ENCODE data around the gene CNPY2. TPM values are rescaled to one million over a fixed set of nuclear protein-coding genes. Genes with fewer than 3 reads are reported as not detected.

CNPY2 gene
- total and polyA plus RNA-seq, 2 of the 13 experiments (the other 11 are each of a cell fraction or from before 2014, with no cell fraction given) = 285 to 356 TPM

DNA sequence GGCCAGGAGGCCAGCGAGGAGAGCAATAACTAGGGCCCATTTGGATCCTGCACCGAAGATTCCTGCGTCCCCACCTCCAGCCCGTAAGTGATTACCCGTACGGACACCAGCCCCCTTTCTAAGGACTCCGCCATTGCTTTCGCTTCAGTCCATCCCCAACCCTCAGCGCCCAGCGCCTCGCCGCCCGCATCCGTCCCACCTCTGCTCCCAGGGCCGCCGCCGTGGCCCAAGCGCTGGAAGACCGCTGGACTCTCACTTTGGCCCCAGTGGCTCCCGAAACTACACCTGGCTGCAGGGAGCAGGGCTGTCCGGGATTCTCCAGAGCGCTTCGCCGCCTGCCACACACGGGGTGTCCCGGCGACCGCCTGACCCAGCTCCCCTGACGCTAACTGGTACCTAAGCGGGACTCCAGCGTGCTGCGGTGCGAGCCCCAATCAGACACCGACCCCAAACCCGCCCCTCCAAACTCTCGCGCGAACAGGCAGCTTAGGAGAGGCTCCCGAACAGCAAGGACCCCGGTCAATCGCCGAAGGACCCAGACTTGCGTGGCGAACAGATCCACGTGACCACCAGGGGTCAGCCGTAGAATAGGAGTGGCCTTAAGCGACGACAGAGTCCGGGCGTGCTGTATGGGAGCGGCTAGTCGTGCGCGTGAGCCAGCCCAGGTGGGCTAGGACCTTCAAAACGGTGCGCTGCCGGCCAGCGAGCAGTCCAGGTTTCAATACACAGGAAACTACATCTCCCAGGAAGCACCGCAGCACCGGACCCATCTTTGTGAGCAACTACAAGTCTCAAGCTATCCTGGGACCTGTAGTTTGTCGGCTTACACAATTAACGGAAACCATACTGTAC, at the start of gene CNPY2 (continued):
- TF ChIP-seq, protein P1, sequence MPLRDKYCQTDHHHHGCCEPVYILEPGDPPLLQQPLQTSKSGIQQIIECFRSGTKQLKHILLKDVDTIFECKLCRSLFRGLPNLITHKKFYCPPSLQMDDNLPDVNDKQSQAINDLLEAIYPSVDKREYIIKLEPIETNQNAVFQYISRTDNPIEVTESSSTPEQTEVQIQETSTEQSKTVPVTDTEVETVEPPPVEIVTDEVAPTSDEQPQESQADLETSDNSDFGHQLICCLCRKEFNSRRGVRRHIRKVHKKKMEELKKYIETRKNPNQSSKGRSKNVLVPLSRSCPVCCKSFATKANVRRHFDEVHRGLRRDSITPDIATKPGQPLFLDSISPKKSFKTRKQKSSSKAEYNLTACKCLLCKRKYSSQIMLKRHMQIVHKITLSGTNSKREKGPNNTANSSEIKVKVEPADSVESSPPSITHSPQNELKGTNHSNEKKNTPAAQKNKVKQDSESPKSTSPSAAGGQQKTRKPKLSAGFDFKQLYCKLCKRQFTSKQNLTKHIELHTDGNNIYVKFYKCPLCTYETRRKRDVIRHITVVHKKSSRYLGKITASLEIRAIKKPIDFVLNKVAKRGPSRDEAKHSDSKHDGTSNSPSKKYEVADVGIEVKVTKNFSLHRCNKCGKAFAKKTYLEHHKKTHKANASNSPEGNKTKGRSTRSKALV (CRISPR knock-in tag; IDR thresholded peaks at IDR 0.05) = peak; percentile 82; the same call in 1 of the 2 replicates
- TF ChIP-seq FOSL1 (CRISPR knock-in tag; IDR thresholded peaks at IDR 0.05; ENCODE audit: borderline replicate concordance) (no peak; the same call in 1 of the 2 replicates), SIX1 (CRISPR knock-in tag; IDR thresholded peaks at IDR 0.05; ENCODE audit: borderline replicate concordance) (no peak), ZNF124 (CRISPR knock-in tag; IDR thresholded peaks at IDR 0.05) (no peak; the same call in 1 of the 2 replicates), ZNF703 (CRISPR knock-in tag; IDR thresholded peaks at IDR 0.05; ENCODE audit: borderline replicate concordance) (no peak; the same call in 1 of the 2 replicates), RFX3 (CRISPR knock-in tag; IDR thresholded peaks at IDR 0.05) (no peak), NKX3-1 (CRISPR knock-in tag; IDR thresholded peaks at IDR 0.05) (peak; percentile 89), ZNF44 (CRISPR knock-in tag; IDR thresholded peaks at IDR 0.05) (peak; percentile 83), ZBTB7B (CRISPR knock-in tag; IDR thresholded peaks at IDR 0.05) (peak; percentile 95), CCDC6 (CRISPR knock-in tag; IDR thresholded peaks at IDR 0.05) (0 out of 2 replicates have a peak, but pooled peaks have one; percentile 63), HOXA9 (CRISPR knock-in tag; IDR thresholded peaks at IDR 0.05; ENCODE audit: borderline replicate concordance) (0 out of 2 replicates have a peak, but pooled peaks have one; percentile 40), SRY (CRISPR knock-in tag; IDR thresholded peaks at IDR 0.05) (no peak), FOXK2 (IDR thresholded peaks at IDR 0.05) (no peak; the same call in 1 of the 2 replicates), RFXAP (CRISPR knock-in tag; IDR thresholded peaks at IDR 0.05; ENCODE audit: borderline replicate concordance) (peak; percentile 89), ZKSCAN8 (CRISPR knock-in tag; IDR thresholded peaks at IDR 0.05; ENCODE audit: borderline replicate concordance) (no peak)
- TF ChIP-seq, protein P2, sequence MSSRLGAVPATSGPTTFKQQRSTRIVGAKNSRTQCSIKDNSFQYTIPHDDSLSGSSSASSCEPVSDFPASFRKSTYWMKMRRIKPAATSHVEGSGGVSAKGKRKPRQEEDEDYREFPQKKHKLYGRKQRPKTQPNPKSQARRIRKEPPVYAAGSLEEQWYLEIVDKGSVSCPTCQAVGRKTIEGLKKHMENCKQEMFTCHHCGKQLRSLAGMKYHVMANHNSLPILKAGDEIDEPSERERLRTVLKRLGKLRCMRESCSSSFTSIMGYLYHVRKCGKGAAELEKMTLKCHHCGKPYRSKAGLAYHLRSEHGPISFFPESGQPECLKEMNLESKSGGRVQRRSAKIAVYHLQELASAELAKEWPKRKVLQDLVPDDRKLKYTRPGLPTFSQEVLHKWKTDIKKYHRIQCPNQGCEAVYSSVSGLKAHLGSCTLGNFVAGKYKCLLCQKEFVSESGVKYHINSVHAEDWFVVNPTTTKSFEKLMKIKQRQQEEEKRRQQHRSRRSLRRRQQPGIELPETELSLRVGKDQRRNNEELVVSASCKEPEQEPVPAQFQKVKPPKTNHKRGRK (CRISPR knock-in tag; IDR thresholded peaks at IDR 0.05) = 0 out of 2 replicates have a peak, but pooled peaks have one; percentile 10
- TF ChIP-seq, protein P3, sequence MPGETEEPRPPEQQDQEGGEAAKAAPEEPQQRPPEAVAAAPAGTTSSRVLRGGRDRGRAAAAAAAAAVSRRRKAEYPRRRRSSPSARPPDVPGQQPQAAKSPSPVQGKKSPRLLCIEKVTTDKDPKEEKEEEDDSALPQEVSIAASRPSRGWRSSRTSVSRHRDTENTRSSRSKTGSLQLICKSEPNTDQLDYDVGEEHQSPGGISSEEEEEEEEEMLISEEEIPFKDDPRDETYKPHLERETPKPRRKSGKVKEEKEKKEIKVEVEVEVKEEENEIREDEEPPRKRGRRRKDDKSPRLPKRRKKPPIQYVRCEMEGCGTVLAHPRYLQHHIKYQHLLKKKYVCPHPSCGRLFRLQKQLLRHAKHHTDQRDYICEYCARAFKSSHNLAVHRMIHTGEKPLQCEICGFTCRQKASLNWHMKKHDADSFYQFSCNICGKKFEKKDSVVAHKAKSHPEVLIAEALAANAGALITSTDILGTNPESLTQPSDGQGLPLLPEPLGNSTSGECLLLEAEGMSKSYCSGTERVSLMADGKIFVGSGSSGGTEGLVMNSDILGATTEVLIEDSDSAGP (CRISPR knock-in tag; IDR thresholded peaks at IDR 0.05; ENCODE audit: borderline replicate concordance) = peak; percentile 86
- TF ChIP-seq, protein P4, sequence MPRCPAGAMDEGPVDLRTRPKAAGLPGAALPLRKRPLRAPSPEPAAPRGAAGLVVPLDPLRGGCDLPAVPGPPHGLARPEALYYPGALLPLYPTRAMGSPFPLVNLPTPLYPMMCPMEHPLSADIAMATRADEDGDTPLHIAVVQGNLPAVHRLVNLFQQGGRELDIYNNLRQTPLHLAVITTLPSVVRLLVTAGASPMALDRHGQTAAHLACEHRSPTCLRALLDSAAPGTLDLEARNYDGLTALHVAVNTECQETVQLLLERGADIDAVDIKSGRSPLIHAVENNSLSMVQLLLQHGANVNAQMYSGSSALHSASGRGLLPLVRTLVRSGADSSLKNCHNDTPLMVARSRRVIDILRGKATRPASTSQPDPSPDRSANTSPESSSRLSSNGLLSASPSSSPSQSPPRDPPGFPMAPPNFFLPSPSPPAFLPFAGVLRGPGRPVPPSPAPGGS (CRISPR knock-in tag; IDR thresholded peaks at IDR 0.05) = no peak; the same call in 1 of the 2 replicates
- TF ChIP-seq, protein P5, sequence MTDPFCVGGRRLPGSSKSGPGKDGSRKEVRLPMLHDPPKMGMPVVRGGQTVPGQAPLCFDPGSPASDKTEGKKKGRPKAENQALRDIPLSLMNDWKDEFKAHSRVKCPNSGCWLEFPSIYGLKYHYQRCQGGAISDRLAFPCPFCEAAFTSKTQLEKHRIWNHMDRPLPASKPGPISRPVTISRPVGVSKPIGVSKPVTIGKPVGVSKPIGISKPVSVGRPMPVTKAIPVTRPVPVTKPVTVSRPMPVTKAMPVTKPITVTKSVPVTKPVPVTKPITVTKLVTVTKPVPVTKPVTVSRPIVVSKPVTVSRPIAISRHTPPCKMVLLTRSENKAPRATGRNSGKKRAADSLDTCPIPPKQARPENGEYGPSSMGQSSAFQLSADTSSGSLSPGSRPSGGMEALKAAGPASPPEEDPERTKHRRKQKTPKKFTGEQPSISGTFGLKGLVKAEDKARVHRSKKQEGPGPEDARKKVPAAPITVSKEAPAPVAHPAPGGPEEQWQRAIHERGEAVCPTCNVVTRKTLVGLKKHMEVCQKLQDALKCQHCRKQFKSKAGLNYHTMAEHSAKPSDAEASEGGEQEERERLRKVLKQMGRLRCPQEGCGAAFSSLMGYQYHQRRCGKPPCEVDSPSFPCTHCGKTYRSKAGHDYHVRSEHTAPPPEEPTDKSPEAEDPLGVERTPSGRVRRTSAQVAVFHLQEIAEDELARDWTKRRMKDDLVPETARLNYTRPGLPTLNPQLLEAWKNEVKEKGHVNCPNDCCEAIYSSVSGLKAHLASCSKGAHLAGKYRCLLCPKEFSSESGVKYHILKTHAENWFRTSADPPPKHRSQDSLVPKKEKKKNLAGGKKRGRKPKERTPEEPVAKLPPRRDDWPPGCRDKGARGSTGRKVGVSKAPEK (CRISPR knock-in tag; IDR thresholded peaks at IDR 0.05; ENCODE audit: borderline replicate concordance) = no peak

All from HepG2 (cell line).